ENCODE data around the gene CTXN1. TPM values are rescaled to one million over a fixed set of nuclear protein-coding genes. Genes with fewer than 3 reads are reported as not detected.

CTXN1 gene
- total RNA-seq, 1 experiment from 2014 or later = 71.7 TPM

DNA sequence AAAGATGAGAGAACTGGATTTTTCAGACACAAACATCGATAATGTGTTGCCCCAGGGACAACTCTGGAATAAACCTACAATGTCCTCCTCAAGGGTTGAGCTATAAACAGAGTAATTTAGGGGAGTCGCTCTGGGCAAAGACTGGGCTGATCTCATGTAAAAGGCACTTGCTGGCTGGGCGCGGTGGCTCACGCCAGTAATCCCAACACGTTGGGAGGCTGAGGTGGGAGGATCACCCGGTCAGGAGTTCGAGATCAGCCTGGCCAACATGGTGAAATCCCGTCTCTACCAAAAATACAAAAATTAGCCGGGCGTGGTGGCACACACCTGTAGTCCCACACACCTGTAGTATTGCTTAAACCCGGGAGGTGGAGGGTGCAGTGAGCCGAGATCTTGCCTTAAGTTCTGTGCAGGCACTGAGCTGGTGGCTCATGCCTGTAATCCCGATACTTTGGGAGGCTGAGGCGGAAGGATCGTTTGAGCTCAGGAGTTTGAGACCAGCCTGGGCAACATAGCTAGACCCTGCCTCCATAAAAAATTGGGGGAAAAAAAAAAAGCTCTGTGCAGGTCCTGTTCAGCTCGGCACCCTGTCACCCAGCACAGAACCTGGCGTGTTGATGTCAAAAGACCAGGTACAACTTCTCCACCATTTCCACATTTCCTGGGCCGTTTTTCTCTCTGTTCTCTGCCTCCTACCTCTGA, 16.1 kb upstream of the CTXN1 start:
- POLR2A ChIA-PET (ENCODE audit: low non-redundant PET) = no interaction called here
- TF ChIP-seq, protein P1, sequence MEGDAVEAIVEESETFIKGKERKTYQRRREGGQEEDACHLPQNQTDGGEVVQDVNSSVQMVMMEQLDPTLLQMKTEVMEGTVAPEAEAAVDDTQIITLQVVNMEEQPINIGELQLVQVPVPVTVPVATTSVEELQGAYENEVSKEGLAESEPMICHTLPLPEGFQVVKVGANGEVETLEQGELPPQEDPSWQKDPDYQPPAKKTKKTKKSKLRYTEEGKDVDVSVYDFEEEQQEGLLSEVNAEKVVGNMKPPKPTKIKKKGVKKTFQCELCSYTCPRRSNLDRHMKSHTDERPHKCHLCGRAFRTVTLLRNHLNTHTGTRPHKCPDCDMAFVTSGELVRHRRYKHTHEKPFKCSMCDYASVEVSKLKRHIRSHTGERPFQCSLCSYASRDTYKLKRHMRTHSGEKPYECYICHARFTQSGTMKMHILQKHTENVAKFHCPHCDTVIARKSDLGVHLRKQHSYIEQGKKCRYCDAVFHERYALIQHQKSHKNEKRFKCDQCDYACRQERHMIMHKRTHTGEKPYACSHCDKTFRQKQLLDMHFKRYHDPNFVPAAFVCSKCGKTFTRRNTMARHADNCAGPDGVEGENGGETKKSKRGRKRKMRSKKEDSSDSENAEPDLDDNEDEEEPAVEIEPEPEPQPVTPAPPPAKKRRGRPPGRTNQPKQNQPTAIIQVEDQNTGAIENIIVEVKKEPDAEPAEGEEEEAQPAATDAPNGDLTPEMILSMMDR (conservative IDR thresholded peaks at IDR 0.05; ENCODE audit: low read depth, low read length) = no peak
- TF ChIP-seq EZH2 (IDR thresholded peaks at IDR 0.05; ENCODE audit: borderline replicate concordance, low read depth, low read length, poor library complexity, severe bottlenecking) = no peak
- no peaks in the 10 kb centered on the region for H3K27me3 ChIP-seq (replicated peaks; ENCODE audit: insufficient read depth, low read depth, low read length, poor library complexity)
- H3K36me3 ChIP-seq (ENCODE audit: insufficient read depth, low read length, poor library complexity, severe bottlenecking) = peaks cover 32% of the 10 kb centered on the region
- BruUV-seq (replicated peaks) = TSS peak; percentile 36
- CTCF ChIA-PET = interaction anchor here (0.6 kb wide), 1 partner anchor 24 kb away, joined by 3 read pairs; no protein-coding TSS in a partner anchor
- peak overlapping the region; percentile 94 for H3K4me3 ChIP-seq (ENCODE audit: low read depth, low read length, poor library complexity, severe bottlenecking)
- peaks cover 3% of the 10 kb centered on the region for H3K4me1 ChIP-seq (ENCODE audit: insufficient read depth, low read length, poor library complexity, severe bottlenecking)
- peak overlapping the region; percentile 99 for H3K27ac ChIP-seq (ENCODE audit: low read depth, low read length, poor library complexity, severe bottlenecking)
- DNase-seq (ENCODE audit: low spot score) = no peak
- intact Hi-C loops (cut with micrococcal nuclease; ENCODE audit: unreplicated experiment) = loop anchor here (5.0 kb wide), 1 partner anchor 60 kb away; no protein-coding TSS in a partner anchor
- no peaks in the 10 kb centered on the region for H3K9me3 ChIP-seq (ENCODE audit: low read depth, low read length, poor library complexity, severe bottlenecking)

DNA sequence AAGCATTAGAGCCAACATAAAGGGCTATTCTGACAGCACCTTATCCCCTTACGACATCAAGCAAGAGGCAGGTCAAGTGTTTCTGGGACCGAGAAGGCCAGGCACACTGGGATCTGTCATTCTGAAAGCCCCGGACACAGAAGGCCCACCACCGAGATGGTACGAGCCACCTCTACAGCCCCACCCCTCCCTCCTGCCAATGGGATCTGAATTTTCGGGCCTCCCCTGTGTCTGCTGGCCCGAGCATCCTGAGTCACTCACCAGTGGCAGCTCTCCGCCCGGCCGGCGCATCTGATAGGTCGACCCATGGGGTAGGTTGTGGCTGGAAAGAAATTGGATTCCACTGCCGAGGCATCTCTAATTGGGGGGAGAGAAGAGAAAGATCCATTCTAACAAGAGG, 14.9 kb upstream of the CTXN1 start:
- peaks cover 3% of the 10 kb centered on the region for H3K4me1 ChIP-seq (ENCODE audit: insufficient read depth, low read length, poor library complexity, severe bottlenecking)
- ChIA-PET POLR2A (ENCODE audit: low non-redundant PET) (no interaction called here), CTCF (no interaction called here)
- no peaks in the 10 kb centered on the region for H3K27me3 ChIP-seq (replicated peaks; ENCODE audit: insufficient read depth, low read depth, low read length, poor library complexity)
- H3K27ac ChIP-seq (ENCODE audit: low read depth, low read length, poor library complexity, severe bottlenecking) = no peak overlapping the region
- BruUV-seq (replicated peaks) = no TSS peak
- H3K36me3 ChIP-seq (ENCODE audit: insufficient read depth, low read length, poor library complexity, severe bottlenecking) = peaks cover 41% of the 10 kb centered on the region
- TF ChIP-seq, protein P1 (conservative IDR thresholded peaks at IDR 0.05; ENCODE audit: low read depth, low read length) = no peak
- no peak for TF ChIP-seq EZH2 (IDR thresholded peaks at IDR 0.05; ENCODE audit: borderline replicate concordance, low read depth, low read length, poor library complexity, severe bottlenecking)
- DNase-seq (ENCODE audit: low spot score) = no peak
- no peaks in the 10 kb centered on the region for H3K9me3 ChIP-seq (ENCODE audit: low read depth, low read length, poor library complexity, severe bottlenecking)
- H3K4me3 ChIP-seq (ENCODE audit: low read depth, low read length, poor library complexity, severe bottlenecking) = no peak overlapping the region
- intact Hi-C loops (cut with micrococcal nuclease; ENCODE audit: unreplicated experiment) = loop anchor here (5.0 kb wide), 1 partner anchor 61 kb away; no protein-coding TSS in a partner anchor

DNA sequence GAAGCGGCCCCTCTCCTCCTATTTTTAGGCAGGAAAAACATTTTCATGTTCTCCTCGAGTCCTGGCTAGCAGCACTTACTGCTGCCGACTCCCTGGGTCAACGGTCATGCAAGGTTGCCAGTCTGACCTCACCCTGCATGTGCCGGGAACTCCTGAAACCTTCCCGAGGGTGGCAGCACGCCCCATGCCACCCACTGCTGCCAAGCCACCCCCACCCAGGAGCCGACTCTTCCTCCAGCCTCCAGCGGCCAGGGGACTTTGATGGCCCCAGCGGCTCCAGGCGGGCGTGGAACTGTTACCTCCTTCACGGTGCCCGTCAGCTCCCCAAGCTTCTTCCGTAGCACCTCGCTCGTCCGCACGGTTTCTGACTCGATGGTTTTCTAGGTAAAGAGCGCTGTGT, 8.8 kb upstream of the CTXN1 start:
- ChIA-PET CTCF (no interaction called here), POLR2A (ENCODE audit: low non-redundant PET) (no interaction called here)
- DNase-seq (ENCODE audit: low spot score) = no peak
- intact Hi-C loops (cut with micrococcal nuclease; ENCODE audit: unreplicated experiment) = no loop called here
- peaks cover 83% of the 10 kb centered on the region for H3K36me3 ChIP-seq (ENCODE audit: insufficient read depth, low read length, poor library complexity, severe bottlenecking)
- no peak overlapping the region for H3K27ac ChIP-seq (ENCODE audit: low read depth, low read length, poor library complexity, severe bottlenecking)
- H3K4me1 ChIP-seq (ENCODE audit: insufficient read depth, low read length, poor library complexity, severe bottlenecking) = no peaks in the 10 kb centered on the region
- TF ChIP-seq, protein P1 (conservative IDR thresholded peaks at IDR 0.05; ENCODE audit: low read depth, low read length) = no peak
- no peak for TF ChIP-seq EZH2 (IDR thresholded peaks at IDR 0.05; ENCODE audit: borderline replicate concordance, low read depth, low read length, poor library complexity, severe bottlenecking)
- H3K4me3 ChIP-seq (ENCODE audit: low read depth, low read length, poor library complexity, severe bottlenecking) = no peak overlapping the region
- no peaks in the 10 kb centered on the region for H3K27me3 ChIP-seq (replicated peaks; ENCODE audit: insufficient read depth, low read depth, low read length, poor library complexity)
- no peaks in the 10 kb centered on the region for H3K9me3 ChIP-seq (ENCODE audit: low read depth, low read length, poor library complexity, severe bottlenecking)
- BruUV-seq (replicated peaks) = no TSS peak
